ENCODE measurements around the gene SCAI.
"Not testable (repeated sequence)": the region's sequence is repeated elsewhere in the genome, so short reads cannot be mapped to it uniquely, and the experiment has no call there.

Gene SCAI

DNA sequence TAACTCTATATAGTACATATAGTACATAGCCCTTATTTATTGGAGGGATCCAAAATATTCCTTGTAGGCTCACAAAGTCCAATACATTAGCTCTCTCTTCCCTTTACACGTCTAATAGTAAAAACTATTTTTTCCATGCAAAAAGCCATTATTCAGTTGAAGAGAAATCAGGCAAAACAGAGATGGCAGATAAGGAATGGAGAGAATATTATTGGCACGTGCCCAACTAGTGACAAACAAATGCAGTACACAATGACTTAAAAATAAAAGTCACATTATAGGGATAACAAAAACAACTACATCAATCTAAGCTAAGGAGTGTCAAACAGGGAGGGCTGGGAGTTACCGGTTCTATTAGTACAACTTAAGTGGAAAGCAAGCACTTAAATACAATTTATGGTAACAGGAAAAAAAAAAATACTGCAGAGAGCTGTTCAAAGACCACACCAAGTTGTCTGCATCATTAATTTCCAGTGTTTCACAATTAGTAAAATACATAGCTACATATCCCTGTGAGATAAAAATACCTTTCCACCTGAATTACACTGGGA, 4.1 kb upstream of the SCAI start:
- DNase-seq, result no peak

DNA sequence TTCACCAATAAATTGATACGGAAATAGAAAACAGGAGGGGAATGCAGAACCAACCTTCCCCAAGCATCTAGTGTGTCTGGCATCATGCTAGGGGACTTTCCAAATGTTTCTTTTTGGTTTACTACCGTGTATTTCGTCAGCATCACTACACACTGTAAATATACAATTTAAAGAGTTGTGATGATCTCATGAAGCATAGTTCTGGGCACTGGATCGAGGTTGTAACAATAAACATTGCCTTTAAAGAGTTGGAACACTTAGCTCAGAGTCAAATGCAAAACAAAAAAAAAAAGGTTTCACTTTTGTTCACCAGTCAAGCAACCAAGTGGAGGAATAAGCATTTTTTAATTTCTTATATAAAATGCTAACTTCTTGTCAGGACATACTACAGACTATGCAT, 2.9 kb upstream of the SCAI start:
- DNase-seq, result no peak

DNA sequence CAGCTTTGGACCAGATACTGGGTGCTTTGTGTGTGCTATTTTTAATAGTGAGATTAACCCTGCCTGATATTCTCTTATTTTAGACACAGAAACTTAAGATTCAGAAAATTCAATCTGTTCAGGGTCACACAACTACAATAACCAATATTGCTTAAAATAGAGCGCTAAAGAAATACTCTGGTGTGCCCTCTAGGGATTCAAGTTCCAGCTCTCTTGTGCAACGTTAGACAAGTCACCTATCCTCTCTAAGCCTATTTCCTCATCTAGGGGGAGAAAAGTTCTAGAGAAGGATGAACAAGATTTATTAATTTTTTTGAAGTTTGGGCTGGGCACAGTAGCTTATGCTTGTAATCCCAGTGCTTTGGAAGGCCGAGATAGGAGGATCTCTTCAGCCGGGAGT, 2.1 kb upstream of the SCAI start:
- DNase-seq, result no peak

DNA sequence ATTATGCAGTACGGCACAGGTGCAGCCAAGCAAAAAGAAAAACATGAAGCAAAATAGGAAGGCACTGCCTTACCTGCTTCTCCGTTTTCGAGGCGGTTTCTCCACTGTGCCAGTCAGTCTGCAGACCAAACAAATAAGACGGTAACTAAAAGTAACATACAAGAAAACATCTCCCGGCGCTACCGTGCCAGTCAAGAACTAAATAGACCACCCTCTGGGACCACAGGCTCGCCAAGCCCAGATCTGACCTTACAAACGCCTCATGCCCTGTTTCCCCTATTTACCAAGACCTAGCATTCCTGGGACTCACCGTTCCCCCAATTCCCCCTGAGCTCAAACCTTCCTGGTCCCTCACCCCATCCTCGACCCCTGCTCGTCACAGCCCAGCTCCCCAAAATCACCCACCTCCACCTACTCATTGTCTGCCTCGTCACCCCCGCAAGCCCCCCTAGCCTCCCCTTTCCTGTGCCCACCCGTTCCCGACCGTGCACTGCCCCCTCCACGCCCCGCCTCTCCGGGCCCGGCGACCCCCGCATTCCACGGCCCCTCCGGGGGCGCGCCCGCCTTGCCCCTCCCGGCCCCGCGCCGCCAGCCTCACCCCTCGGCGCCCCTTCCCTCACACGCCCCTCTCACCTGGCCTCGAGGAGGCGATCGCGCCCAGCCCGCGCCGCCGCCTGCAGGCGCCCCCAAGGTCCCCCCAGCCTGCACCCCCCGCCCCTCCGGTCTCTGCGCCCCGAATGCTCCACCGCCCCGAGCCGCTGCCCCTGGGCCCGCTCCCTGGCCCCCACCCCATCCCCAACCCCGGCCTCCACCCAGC, 560 bp downstream of the SCAI start:
- DNase-seq, result no peak

DNA sequence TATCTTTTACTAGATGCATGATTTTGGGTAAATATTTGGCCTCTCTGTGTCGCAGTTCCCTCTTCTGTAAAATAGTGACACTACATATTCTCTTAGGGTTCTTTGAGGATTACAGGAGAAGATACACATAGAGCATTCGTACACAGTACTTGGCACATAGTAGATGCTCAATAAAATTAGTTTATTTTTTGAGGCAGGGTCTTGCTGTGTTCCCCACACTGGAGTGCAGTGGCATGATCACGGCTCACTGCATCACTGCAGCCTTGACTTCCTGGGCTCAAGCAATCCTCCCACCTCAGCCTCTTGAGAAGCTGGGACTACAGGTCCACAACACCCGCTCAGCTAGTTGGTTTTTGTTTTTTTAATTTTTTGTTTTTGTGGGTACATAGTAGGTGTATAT, 1.6 kb downstream of the SCAI start:
- no peak for DNase-seq

DNA sequence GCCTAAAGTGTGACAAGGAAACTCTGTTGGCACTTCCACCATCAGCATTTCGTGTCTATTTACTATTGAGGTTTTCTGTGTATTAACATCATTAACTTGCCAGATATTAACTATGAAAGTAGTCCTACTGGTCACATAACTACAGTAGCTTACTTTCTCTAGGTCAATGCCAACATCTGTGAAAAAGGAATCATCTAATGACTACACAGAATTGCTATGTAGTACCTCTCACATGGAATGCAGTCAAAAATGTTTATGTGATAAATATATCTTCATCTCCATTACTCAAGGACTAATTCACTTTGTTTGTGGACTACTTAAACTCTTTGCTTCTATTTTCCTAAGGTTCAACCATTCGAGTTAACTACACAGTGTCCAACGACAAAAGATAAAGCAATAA, 2.1 kb downstream of the SCAI start:
- no peak for DNase-seq

DNA sequence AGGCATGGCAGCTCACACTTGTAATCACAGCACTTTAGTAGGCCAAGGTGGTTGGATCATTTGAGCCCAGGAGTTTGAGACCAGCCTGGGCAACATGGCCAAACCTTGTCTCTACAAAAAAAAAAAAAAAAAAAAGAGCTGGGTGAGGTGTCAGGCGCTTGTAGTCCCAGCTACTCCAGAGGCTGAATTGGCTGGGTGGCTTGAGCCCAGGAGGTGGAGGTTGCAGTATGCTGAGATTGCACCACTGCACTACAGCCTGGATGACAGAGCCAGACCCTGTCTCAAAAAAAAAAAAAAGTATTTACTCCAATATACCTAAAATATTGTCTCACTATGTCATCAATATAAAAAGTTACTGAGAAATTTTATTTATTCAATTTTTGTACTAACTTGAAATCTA, 2.8 kb downstream of the SCAI start:
- DNase-seq, result no peak

DNA sequence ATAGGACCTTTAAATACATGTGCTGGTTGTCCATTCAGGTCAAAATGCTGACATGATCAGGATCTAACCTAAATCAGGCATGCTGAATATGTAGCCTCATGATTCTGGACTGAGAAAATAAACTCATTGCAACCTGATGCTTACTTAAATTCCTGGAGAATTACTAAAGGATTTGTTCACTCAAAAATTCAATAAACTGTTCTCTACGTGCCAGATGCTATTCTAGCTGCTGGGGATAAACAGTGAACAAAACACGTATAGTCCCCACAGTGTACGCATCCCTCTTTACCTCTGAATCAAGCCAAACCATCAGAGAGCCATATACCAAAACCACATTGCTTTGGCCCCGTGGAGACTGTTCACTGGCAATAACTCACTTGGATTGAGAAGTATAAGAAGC, 6.1 kb downstream of the SCAI start:
- no peak for DNase-seq

DNA sequence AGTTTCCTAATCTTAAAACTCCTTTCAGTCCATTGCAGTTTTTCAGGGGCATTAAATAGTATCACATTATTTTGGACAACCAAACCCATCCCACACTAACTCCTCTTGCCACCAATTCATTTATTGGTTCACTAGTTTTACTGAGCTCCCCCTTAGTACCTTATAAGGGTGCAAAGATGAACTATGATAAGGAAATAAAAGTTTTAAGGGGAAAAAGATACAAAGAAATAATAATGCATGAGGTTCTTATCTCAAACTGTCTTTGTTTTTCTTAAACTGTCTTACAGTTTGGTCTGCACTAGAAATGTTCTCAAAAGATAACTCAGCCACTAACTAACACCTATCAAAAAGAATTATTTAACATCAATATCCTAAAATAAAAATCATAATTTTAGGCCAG, 8.4 kb downstream of the SCAI start:
- no peak for DNase-seq

DNA sequence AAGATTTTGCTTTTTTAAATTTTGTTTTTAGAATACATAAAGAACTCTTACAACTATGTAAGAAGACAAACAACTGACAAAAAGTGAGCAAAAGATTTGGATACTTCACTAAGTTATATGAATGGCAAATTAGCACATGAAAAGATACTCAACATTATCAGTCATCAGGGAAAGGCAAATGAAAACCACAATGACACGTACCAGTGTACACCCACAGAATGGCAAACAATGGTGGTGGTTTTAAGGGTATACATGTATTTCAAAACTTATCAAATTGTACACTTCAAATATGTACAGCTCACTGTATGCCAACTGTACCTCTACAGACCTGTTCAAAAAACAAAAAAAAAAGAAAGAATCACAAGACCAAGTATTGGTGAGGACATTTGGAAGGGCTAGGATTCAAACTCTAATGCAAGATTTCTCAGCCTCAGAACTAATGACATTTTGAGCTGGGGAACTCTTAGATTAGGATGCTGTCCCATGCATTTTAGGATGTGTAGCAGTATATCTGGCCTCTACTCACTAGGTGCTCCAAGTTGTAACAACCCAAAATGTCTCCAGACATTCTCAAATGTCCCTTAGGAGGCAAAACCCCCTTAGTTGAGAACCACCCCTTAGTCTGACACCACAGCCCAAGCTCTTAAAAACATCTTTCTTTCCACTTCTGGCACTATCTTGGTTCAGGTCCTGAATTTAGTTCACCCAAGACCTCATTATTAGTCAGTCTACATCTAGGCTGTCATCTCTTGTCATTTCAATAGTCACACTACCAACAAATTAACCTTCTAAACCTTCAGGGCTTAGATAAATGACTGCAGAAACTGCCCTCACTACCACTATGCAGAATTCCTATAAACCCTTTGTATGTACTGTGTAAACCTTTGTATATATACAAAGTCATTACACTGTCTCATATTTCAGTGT, 9.7 kb downstream of the SCAI start:
- no peak for DNase-seq

DNA sequence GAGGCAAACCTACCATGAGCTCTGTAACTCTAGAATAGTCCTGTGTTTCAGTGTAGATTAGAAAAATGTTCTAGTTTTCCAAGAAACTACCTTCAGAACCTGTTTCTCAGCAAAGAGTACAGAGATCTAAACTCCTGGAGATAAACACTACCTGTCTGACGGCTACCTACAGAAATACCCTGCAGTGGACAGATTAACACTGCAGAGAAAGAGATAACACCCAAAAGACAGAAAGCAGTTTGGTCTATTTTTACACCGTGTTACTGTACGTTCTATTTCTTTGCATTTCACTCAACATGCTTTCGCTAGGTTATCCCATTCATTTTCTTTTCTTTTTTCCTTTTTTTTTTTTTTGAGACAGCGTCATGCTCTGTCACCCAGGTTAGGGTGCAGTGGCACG, 11.6 kb downstream of the SCAI start:
- no peak for DNase-seq

DNA sequence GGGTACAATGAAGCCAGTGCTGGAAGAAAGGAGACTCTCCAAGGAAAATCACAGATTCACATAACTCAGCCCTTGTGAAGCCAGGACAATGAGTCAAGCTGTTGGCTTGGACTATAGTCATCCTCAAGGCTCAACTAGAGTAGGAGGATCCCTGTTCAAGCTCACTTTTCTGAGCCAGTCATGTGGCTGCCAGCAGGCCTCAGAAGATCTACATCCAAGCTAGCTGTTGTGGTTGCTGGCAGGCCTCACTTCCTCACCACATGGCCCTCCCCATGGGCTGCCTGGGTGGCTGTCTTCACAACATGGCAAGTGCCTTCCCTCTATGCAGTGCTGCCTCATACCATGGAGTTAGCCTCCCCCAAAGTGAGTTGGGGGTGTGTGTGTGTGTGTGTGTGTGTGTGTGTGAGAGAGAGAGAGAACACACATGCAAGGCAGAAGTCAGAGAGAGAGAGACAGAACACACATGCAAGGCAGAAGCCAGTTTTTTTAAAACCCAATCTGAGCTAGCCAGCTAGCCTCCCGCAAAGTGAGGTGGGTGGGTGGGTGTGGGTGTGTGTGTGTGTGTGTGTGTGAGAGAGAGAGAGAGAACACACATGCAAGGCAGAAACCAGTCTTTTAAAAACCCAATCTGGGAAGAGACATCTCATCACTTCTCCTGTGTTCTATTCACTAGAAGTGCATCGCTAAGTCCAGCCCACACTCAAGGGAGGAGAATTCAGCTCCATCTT, 17.1 kb downstream of the SCAI start:
- DNase-seq, result peak; percentile 99

DNA sequence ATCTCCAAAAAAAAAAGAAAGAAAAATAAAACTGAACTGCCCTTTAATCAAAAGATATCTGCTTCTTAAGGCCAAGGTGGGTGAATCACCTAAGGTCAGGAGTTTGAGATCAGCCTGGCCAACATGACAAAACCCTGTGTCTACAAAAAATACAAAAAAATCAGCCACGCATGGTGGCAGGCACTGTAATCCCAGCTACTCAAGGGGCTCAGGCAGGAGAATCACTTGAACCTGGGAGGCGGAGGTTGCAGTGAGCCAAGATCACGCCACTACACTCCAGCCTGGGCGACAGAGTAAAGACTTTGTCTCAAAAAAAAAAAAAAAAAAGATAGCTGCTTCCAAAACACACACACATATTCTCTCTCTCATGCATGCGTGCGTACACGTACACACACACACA, 17.8 kb downstream of the SCAI start:
- no peak for DNase-seq

DNA sequence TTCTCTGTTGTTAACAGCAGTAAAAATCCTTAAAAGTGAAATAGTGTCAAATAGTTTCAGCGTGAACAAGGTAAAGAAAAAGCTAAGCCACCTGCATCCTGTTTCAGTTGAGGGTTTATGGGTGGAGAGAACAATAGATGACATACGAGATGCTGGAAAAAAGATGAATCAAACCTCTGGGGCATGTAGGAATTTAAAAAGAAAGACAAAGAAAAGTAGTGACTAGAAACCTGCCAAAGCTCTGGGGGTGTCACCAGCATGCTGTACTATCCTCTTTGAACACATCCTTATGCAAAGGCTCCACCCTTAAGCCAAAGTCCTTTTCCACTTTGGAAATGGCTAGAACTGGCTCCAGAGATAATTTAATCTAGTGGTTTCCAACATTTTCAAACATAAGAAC, 22.2 kb downstream of the SCAI start:
- DNase-seq, result no peak

DNA sequence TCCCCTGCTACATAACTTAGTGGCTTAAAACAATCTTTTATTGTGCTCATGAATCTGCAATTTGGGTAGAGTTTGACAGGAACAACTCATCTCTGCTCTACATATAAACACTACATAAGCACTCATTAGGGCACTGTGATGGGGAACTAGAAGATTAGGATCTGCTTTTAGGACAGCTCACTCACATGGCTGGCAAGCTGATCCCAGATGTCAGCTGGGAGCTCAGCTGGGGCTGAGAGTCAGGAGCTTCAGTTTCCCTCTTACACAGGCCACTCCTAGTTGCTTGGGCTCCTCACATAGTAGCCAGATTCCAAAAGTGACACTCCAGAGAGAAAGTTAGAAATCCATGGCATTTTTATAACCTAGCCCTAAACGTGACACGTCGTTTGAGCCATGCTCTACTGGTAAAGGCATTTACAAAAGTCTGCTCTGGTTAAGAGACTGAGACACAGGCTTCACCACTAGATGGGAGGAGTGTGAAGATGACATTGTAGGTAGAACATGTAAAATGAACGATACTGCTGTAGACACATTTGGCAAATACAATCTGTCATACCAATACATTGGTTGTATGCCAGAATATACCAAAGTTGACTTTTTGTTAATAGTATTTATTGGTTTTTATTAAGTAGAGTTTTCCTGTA, 23.6 kb downstream of the SCAI start:
- no peak for DNase-seq

DNA sequence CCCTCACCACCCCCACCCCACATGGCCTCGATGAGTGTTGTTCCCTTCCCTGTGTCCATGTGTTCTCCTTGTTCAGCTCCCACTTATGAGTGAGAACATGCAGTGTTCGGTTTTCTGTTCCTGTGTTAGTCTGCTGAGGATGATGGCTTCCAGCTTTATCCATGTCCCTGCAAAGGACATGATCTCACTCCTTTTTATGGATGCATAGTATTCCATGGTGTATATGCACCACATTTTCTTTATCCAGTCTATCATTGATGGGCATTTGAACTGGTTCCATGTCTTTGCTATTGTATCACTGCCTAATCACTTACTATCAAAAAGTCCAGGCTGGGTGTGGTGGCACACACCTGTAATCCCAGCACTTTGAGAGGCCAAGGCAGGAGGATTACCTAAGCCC, 24.6 kb downstream of the SCAI start:
- DNase-seq, result not testable (repeated sequence)

DNA sequence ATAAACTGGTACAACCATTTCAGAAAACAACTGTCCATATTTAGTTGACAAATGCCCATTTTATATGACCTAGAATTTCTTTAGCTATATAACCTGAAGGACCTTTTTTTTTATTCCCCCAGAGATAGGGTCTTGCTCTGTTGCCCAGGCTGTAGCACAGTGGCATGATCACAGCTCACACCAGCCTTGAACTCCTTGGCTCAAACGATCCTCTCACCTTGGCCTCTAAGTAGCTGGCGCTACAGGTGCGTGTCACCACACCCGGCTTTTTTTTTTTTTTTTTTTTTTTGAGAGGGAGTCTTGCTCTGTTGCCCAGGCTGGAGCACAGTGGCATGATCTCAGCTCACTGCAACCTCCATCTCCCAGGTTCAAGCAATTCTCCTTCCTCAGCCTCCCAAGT, 28.8 kb downstream of the SCAI start:
- DNase-seq, result not testable (repeated sequence)

DNA sequence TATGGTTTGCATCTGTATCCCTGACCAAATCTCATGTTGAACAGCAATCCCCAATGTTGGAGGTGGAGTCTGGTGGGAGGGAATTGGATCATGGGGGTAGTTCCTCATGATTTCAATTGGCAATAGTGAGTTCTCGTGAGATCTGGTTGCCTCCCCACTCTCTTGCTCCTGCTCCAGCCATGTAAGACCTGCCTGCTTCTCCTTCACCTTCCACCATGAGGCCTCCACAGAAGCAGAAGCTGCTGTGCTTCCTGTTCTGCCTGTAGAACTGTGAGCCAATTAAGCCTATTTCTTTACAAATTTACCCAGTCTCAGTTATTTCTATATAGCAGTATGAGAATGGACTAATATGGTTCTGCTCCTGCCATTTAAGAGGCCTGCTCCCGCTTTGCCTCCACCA, 32.9 kb downstream of the SCAI start:
- DNase-seq, result peak in 1 of 2 experiments; percentile 18

DNA sequence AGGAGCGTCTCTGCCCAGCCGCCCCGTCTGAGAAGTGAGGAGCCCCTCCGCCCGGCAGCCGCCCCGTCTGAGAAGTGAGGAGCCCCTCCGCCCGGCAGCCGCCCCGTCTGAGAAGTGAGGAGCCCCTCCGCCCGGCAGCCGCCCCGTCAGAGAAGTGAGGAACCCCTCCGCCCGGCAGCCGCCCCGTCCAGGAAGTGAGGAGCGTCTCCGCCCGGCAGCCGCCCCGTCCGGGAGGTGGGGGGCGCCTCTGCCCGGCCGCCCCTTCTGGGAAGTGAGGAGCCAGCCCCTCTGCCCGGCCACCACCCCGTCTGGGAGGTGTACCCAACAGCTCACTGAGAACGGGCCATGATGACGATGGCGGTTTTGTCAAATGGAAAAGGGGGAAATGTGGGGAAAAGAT, 34.8 kb downstream of the SCAI start:
- not testable (repeated sequence) for DNase-seq

DNA sequence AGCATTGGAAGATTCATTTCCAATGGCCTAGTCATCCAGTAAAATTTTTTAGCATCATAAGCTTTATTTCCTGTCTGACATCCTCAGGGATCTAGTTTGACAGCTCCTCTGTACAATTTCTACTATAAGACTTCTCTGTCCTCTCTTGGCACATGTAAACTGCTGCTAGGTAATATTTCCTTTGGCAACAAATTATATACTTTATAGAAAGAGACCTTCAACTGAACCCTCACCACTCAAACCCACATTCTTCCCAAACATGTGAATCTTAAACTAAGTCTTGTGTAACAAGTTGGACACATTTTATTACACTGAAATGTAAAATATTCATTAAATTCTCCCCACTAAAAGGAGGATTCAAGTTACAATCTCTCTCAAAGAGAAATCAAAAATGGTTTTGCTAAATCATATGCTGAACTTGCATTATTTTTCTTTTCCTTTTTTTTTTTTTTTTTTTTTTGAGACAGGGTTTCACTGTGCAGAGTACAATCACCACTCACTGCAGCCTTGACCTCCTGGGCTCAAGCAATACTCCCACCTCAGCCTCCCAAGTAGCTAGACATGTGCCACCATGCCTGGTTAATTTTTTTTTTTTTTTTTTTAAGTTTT, 36.9 kb downstream of the SCAI start:
- no peak for DNase-seq

DNA sequence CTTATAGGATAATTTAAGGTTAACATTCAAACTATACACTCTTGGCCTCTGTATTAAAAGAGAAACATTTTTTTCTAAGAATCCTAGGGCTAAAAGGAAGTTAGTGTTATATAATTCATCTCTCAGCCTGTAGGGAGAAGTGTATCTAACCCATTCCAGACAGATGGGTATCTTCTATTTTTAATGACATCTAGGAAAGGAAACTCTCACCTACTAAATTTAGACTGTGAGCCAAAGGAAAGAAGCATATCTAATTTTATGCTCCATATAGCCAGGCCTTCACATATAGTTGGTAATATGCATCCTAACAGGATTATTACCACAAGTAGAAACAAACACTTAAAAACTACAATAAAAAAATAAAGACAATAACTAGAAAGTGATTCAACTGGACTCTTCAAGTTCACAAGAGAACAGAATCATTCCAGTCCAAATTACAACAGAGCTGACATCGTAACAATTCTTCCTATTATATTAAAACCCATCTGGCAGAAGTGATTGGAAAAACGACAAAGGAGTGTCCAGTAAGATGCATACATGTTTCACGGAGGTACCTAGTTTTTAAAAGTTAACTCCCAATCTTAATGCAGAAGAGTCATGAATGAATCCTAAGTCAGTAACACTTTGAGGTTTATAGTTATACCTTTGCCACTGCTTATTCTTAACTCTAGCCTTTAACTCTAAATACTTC, 39.4 kb downstream of the SCAI start:
- DNase-seq, result no peak

DNA sequence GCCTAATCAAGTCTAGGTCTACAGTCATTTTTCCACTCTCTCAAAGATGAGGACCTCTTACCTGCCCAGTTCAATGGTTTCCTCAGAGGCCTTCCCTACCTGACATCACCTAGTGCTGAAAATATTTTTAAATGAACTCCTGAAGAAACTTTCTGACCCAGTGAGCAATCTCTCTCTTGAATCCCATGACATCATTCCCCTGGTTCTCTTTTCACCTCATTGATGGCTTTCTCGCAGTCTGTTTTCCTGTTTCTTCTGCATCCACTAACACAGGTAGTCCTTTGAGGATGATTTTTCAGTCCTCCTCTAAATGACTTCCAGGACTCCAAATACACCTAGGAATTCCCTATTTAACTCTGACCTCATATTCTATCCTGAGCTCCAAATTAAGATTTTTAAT, 40.3 kb downstream of the SCAI start:
- DNase-seq, result no peak
